ENCODE measurements around the gene SDCCAG8. TPM values are rescaled to one million over a fixed set of nuclear protein-coding genes. Genes with fewer than 3 reads are reported as not detected.

SDCCAG8 gene
- total RNA-seq, 4 donors from 2014 or later: 17.5 to 37.6 (median 21.7) TPM

- Histone ChIP-seq H3K27me3 (no peaks in the 10 kb centered on the region), H3K4me1 (no peaks in the 10 kb centered on the region), H3K27ac (no peak overlapping the region), H3K4me3 (no peak overlapping the region), H3K9me3 (no peaks in the 10 kb centered on the region), H3K36me3 (peaks cover 0 to 20% (median 0%) of the 10 kb centered on the region in 3 donors)
- 70 to 71% methylated on average over 4 of the region's 4 CpGs for WGBS, 2 donors
- DNase-seq: no peak
- intact Hi-C loops (cut with DNase I): loop anchor here (10.0 kb wide), 1 partner anchor 859 kb away; no protein-coding TSS in a partner anchor
- TF ChIP-seq POLR2A (IDR thresholded peaks at IDR 0.05): no peak
- no peak for TF ChIP-seq CTCF (IDR thresholded peaks at IDR 0.05)
Observed at GRCh38 chr1:243323491-243323890, 67.7 kb downstream of the SDCCAG8 start.

- no peak overlapping the region for H3K27ac ChIP-seq
- WGBS, 2 donors: 0% methylated on average over 1 of the region's 1 CpG
- H3K4me3 ChIP-seq: no peak overlapping the region
- no peaks in the 10 kb centered on the region for H3K9me3 ChIP-seq
- no peaks in the 10 kb centered on the region for H3K27me3 ChIP-seq
- peaks cover 0 to 12% (median 0%) of the 10 kb centered on the region in 3 donors for H3K36me3 ChIP-seq
- TF ChIP-seq POLR2A (IDR thresholded peaks at IDR 0.05) (no peak), CTCF (IDR thresholded peaks at IDR 0.05) (peak; percentile 61 to 83 (median 81))
- DNase-seq: no peak
- intact Hi-C loops (cut with DNase I): loop anchor here (10.0 kb wide), 1 partner anchor 861 kb away; no protein-coding TSS in a partner anchor
- H3K4me1 ChIP-seq: no peaks in the 10 kb centered on the region
Observed at GRCh38 chr1:243325305-243325890, 69.6 kb downstream of the SDCCAG8 start.

- no peak overlapping the region for H3K4me3 ChIP-seq
- no peaks in the 10 kb centered on the region for H3K27me3 ChIP-seq
- H3K27ac ChIP-seq: no peak overlapping the region
- DNase-seq: no peak
- WGBS, 2 donors: 90 to 95% methylated on average over 16 to 18 of the region's 18 CpGs
- TF ChIP-seq POLR2A (IDR thresholded peaks at IDR 0.05) (no peak), CTCF (IDR thresholded peaks at IDR 0.05) (no peak)
- H3K4me1 ChIP-seq: no peaks in the 10 kb centered on the region
- intact Hi-C loops (cut with DNase I): no loop called here
- peaks cover 0 to 74% (median 6%) of the 10 kb centered on the region in 3 donors for H3K36me3 ChIP-seq
- no peaks in the 10 kb centered on the region for H3K9me3 ChIP-seq
Observed at GRCh38 chr1:243332440-243332839, 76.6 kb downstream of the SDCCAG8 start.

- peaks cover 0 to 76% (median 6%) of the 10 kb centered on the region in 3 donors for H3K36me3 ChIP-seq
- 89 to 96% methylated on average over 3 of the region's 3 CpGs for WGBS, 2 donors
Observed at GRCh38 chr1:243335292-243335691, 79.5 kb downstream of the SDCCAG8 start.

More at GRCh38 chr1:243335292-243335691, 79.5 kb downstream of the SDCCAG8 start:
- no peak for DNase-seq
- H3K27me3 ChIP-seq: no peaks in the 10 kb centered on the region
- H3K4me3 ChIP-seq: no peak overlapping the region
- no peaks in the 10 kb centered on the region for H3K4me1 ChIP-seq
- no peak for TF ChIP-seq CTCF (IDR thresholded peaks at IDR 0.05)
- TF ChIP-seq POLR2A (IDR thresholded peaks at IDR 0.05): no peak
- intact Hi-C loops (cut with DNase I): no loop called here
- H3K27ac ChIP-seq: no peak overlapping the region
- no peaks in the 10 kb centered on the region for H3K9me3 ChIP-seq

All from esophagus squamous epithelium (tissue), 5 donors.